Chondrocyte (in vitro differentiated cells): Measurements from ENCODE around the gene GRIN3B. TPM values are rescaled to one million over a fixed set of nuclear protein-coding genes. Genes with fewer than 3 reads are reported as not detected.

Experiments
- DNase-seq: peaks from one replicate; pipeline ENCODE4 v3.0.0; 2021; ENCODE audit warnings: mixed read lengths, low spot score
- H3K27ac Mint-ChIP-seq: one replicate; pipeline ENCODE4 v1.8.0; 2021; ENCODE audit warnings: mild to moderate bottlenecking, moderate library complexity, mixed read lengths; ENCODE audit not compliant: unreplicated experiment
- H3K27me3 Mint-ChIP-seq: 2 replicates; pipeline ENCODE4 v1.8.0; 2021; ENCODE audit warnings: low read depth, mixed read lengths
- H3K36me3 Mint-ChIP-seq: 2 replicates; pipeline ENCODE4 v1.8.0; 2021; ENCODE audit warnings: low read depth, mixed read lengths
- H3K4me1 Mint-ChIP-seq: 2 replicates; pipeline ENCODE4 v1.8.0; 2021; ENCODE audit warnings: low read depth, mild to moderate bottlenecking, mixed read lengths
- H3K4me3 Mint-ChIP-seq: one replicate; pipeline ENCODE4 v1.8.0; 2021; ENCODE audit warnings: mild to moderate bottlenecking, moderate library complexity, mixed read lengths; ENCODE audit not compliant: unreplicated experiment
- H3K9me3 Mint-ChIP-seq: 2 replicates; pipeline ENCODE4 v1.8.0; 2021; ENCODE audit warnings: low read depth, mixed read lengths
- total RNA-seq: library from RNA; stranded (reverse); gene quantifications from 3 replicates; pipeline ENCODE4 v1.2.1, GENCODE V29; 2021
- TF ChIP-seq, protein P1 (sequence below): fragments of 200-600 bp; sonication (generic); IDR thresholded peaks from 2 replicates; pipeline ENCODE4 v1.5.0; 2021; ENCODE audit warnings: antibody characterized with exemption, mild to moderate bottlenecking, moderate library complexity

The GRIN3B gene
- total RNA-seq, 1 donor from 2014 or later = 0.67 TPM

DNA sequence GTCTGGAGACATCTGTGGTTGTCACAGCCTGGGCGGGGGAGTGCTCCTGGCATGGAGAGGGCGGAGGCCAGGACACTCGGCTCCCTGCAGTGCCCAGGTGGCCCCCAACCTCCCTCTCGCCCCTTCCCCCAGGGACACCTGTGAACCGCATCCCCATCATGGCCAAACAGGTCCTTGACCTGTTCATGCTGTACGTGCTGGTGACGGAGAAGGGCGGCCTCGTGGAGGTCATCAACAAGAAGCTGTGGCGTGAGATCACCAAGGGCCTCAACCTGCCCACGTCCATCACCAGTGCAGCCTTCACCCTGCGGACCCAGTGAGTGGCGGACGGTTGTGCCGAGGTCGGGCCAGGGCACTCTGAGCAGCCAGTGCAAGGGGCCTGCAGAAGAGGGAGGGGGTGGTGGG, 36.1 kb upstream of the GRIN3B start:
- TF ChIP-seq, protein P1, sequence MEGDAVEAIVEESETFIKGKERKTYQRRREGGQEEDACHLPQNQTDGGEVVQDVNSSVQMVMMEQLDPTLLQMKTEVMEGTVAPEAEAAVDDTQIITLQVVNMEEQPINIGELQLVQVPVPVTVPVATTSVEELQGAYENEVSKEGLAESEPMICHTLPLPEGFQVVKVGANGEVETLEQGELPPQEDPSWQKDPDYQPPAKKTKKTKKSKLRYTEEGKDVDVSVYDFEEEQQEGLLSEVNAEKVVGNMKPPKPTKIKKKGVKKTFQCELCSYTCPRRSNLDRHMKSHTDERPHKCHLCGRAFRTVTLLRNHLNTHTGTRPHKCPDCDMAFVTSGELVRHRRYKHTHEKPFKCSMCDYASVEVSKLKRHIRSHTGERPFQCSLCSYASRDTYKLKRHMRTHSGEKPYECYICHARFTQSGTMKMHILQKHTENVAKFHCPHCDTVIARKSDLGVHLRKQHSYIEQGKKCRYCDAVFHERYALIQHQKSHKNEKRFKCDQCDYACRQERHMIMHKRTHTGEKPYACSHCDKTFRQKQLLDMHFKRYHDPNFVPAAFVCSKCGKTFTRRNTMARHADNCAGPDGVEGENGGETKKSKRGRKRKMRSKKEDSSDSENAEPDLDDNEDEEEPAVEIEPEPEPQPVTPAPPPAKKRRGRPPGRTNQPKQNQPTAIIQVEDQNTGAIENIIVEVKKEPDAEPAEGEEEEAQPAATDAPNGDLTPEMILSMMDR = no peak
- Mint-ChIP-seq H3K4me3 (no peak overlapping the region), H3K27ac (no peak overlapping the region), H3K36me3 (peaks cover 18% of the 10 kb centered on the region), H3K9me3 (no peaks in the 10 kb centered on the region), H3K4me1 (peaks cover 5% of the 10 kb centered on the region), H3K27me3 (no peaks in the 10 kb centered on the region)
- peak; percentile 81 for DNase-seq

DNA sequence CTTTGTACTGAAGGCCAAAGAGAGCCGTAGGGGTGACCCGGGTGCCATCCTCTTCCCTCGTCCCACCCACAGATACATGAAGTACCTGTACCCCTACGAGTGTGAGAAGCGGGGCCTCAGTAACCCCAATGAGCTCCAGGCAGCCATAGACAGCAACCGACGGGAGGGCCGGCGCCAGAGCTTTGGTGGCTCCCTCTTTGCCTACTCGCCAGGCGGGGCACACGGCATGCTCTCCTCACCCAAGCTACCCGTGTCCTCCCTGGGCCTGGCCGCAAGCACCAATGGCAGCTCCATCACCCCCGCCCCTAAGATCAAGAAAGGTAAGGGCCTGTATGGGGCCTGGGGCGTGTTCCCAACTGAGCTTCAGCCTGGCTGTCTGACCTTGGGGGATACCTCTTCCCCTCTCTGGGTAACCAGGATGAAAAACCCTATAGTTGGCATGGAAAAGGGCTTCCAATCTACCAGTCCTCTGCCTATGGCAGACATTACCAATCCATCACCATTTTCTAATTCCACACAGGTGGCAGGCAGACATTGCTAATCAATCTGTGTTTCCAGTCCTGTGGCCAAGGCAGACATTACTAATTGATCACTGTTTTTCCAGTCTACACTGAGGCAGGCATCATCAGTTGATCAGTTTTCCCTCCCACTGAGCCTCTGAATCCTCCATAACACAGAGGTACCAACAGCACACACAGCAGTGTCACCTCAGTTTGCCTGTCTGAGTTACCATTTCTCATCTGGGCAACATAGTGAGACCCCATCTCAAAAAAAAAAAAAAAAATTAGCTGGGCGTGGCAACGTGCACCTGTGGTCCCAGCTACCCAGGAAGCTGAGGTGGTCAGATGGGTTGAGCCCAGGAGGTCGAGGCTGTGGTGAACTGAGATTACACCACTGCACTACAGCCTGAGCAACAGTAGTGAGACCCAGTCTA, 35.2 kb upstream of the GRIN3B start:
- H3K27ac Mint-ChIP-seq = no peak overlapping the region
- no peak overlapping the region for H3K4me3 Mint-ChIP-seq
- DNase-seq = no peak
- H3K9me3 Mint-ChIP-seq = no peaks in the 10 kb centered on the region
- peaks cover 5% of the 10 kb centered on the region for H3K4me1 Mint-ChIP-seq
- H3K27me3 Mint-ChIP-seq = no peaks in the 10 kb centered on the region
- TF ChIP-seq, protein P1 = no peak
- peaks cover 18% of the 10 kb centered on the region for H3K36me3 Mint-ChIP-seq

DNA sequence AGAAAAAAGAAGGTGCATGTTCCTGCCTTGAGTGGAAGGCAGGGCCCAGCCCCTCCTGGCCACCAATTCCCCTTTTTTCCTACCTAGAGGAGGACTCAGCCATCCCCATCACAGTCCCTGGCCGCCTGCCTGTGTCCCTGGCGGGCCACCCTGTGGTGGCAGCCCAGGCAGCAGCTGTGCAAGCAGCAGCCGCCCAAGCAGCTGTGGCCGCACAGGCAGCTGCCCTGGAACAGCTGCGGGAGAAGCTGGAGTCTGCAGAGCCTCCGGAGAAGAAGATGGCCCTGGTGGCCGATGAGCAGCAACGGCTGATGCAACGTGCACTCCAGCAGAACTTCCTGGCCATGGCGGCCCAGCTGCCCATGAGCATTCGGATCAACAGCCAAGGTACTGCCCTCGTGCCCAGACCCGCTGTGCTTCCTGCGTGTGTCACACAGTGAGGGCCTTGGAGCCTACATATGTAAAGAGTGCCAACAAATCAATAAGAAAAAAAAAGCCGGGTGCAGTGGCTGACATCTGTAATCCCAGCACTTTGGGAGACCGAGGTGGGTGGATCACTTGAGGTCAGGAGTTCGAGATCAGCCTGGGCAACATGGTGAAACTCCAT, 33.6 kb upstream of the GRIN3B start:
- no peak for DNase-seq
- peaks cover 23% of the 10 kb centered on the region for H3K36me3 Mint-ChIP-seq
- H3K27me3 Mint-ChIP-seq = no peaks in the 10 kb centered on the region
- H3K4me3 Mint-ChIP-seq = no peak overlapping the region
- H3K9me3 Mint-ChIP-seq = peaks cover 5% of the 10 kb centered on the region
- H3K4me1 Mint-ChIP-seq = peaks cover 5% of the 10 kb centered on the region
- H3K27ac Mint-ChIP-seq = no peak overlapping the region
- TF ChIP-seq, protein P1 = no peak

DNA sequence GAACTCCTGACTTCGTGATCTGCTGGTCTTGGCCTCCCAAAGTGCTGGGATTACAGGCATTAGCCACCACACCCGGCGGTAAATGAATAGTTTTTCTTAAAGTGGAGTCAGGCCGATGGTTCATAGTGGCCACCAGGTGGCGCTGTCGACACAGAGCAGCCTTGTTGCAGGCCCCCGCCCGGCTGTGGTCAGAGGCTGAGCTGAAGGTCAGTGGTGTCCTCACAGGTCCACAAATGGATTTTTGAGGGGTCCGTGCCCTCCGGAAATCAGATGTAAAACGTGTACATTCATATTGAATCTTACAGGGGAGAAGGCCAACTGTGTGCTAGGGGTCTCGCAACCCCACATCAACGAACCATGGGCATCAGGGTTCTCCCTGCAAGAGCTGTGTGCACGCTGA, 29.5 kb upstream of the GRIN3B start:
- TF ChIP-seq, protein P1 = peak; percentile 80
- DNase-seq = no peak
- Mint-ChIP-seq H3K4me1 (no peaks in the 10 kb centered on the region), H3K36me3 (peaks cover 20% of the 10 kb centered on the region), H3K27ac (no peak overlapping the region), H3K9me3 (peaks cover 5% of the 10 kb centered on the region), H3K27me3 (no peaks in the 10 kb centered on the region), H3K4me3 (no peak overlapping the region)

DNA sequence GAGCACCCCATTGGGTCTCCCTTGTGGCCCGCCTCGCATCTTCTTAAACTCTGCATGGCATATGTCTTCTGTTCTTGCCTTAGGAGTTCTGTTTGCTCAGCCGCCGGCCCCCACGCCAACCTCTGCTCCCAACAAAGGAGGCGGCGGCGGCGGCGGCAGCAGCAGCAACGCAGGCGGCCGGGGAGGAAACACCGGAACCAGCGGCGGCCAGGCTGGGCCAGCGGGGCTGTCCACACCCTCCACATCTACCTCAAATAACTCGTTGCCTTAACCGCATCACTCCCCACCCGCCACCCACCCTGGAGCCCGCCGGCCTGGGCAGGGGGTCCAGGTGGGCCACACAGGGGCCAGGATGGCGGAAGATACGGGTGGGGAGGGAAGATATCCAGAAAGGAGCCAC, 28.4 kb upstream of the GRIN3B start:
- DNase-seq = no peak
- Mint-ChIP-seq H3K9me3 (peaks cover 5% of the 10 kb centered on the region), H3K4me1 (no peaks in the 10 kb centered on the region), H3K4me3 (no peak overlapping the region), H3K36me3 (peaks cover 16% of the 10 kb centered on the region), H3K27ac (no peak overlapping the region), H3K27me3 (no peaks in the 10 kb centered on the region)
- TF ChIP-seq, protein P1 = no peak
